ENCODE measurements around the gene SERINC3.
"Not testable (repeated sequence)": the region's sequence is repeated elsewhere in the genome, so short reads cannot be mapped to it uniquely, and the experiment has no call there.

SERINC3 gene

GRCh38 chr20:44521484-44522481, at the start of gene SERINC3:
TSS of gene SERINC3 (minus strand) at chr20:44522070. CDS start at chr20:44521951, 119 bp downstream.
- DNase-seq (ENCODE audit: low read depth in 2 of 2) = peak; percentile 82 to 89

- DNase-seq (ENCODE audit: low read depth in 2 of 2) = no peak
These were observed 49.6 kb upstream of the SERINC3 start for GRCh38 chr20:44571362-44571988.

- no peak for DNase-seq (ENCODE audit: low read depth in 2 of 2)
These were observed 48.5 kb upstream of the SERINC3 start for GRCh38 chr20:44570367-44570766.

- DNase-seq (ENCODE audit: low read depth in 2 of 2) = no peak
These were observed 44.9 kb upstream of the SERINC3 start for GRCh38 chr20:44566811-44567210.

- DNase-seq (ENCODE audit: low read depth in 2 of 2) = no peak
These were observed 44.1 kb upstream of the SERINC3 start for GRCh38 chr20:44566018-44566417.

GRCh38 chr20:44561876-44562275, 40.0 kb upstream of the SERINC3 start:
- no peak for DNase-seq (ENCODE audit: low read depth in 2 of 2)

- not testable (repeated sequence) for DNase-seq (ENCODE audit: low read depth in 2 of 2)
These were observed 38.9 kb upstream of the SERINC3 start for GRCh38 chr20:44560818-44561217.

GRCh38 chr20:44560229-44560628, 38.4 kb upstream of the SERINC3 start:
- DNase-seq (ENCODE audit: low read depth in 2 of 2) = no peak

GRCh38 chr20:44559302-44559701, 37.4 kb upstream of the SERINC3 start:
- DNase-seq (ENCODE audit: low read depth in 2 of 2) = no peak

GRCh38 chr20:44552950-44553908, 31.4 kb upstream of the SERINC3 start:
- DNase-seq (ENCODE audit: low read depth in 2 of 2) = no peak

GRCh38 chr20:44552568-44552949, 30.7 kb upstream of the SERINC3 start:
- DNase-seq (ENCODE audit: low read depth in 2 of 2) = no peak

GRCh38 chr20:44552050-44552449, 30.2 kb upstream of the SERINC3 start:
- DNase-seq (ENCODE audit: low read depth in 2 of 2) = no peak

GRCh38 chr20:44549123-44549522, 27.3 kb upstream of the SERINC3 start:
- DNase-seq (ENCODE audit: low read depth in 2 of 2) = no peak

- DNase-seq (ENCODE audit: low read depth in 2 of 2) = no peak
These were observed 25.5 kb upstream of the SERINC3 start for GRCh38 chr20:44547419-44547818.

GRCh38 chr20:44544263-44544662, 22.4 kb upstream of the SERINC3 start:
- no peak for DNase-seq (ENCODE audit: low read depth in 2 of 2)

- no peak for DNase-seq (ENCODE audit: low read depth in 2 of 2)
These were observed 21.5 kb upstream of the SERINC3 start for GRCh38 chr20:44543358-44543757.

- no peak for DNase-seq (ENCODE audit: low read depth in 2 of 2)
These were observed 21.0 kb upstream of the SERINC3 start for GRCh38 chr20:44542890-44543289.

GRCh38 chr20:44541992-44542391, 20.1 kb upstream of the SERINC3 start:
- DNase-seq (ENCODE audit: low read depth in 2 of 2) = no peak

- no peak for DNase-seq (ENCODE audit: low read depth in 2 of 2)
These were observed 19.0 kb upstream of the SERINC3 start for GRCh38 chr20:44540834-44541233.

GRCh38 chr20:44537993-44538392, 16.1 kb upstream of the SERINC3 start:
- no peak for DNase-seq (ENCODE audit: low read depth in 2 of 2)

- no peak for DNase-seq (ENCODE audit: low read depth in 2 of 2)
These were observed 14.3 kb upstream of the SERINC3 start for GRCh38 chr20:44536175-44536574.

GRCh38 chr20:44533928-44534327, 12.1 kb upstream of the SERINC3 start:
- DNase-seq (ENCODE audit: low read depth in 2 of 2) = no peak

Data from stimulated activated CD4-positive, alpha-beta T cell treated with anti-CD3 and anti-CD28 coated beads, Interleukin-1b, Interleukin-23, amount 100 ng/mL, for 1 hour (primary cell).